Neural crest cell (in vitro differentiated cells): Measurements from ENCODE around the gene ABI3. TPM values are rescaled to one million over a fixed set of nuclear protein-coding genes. Genes with fewer than 3 reads are reported as not detected.
A peak's percentile ranks its signal among the peaks of the same experiment; 100 is the strongest.

Source experiments
- DNase-seq: peaks from one replicate; pipeline ENCODE4 v3.0.0; 2021; ENCODE audit warnings: low read depth, mixed read lengths, low spot score
- H3K27ac Mint-ChIP-seq: one replicate; pipeline ENCODE4 v1.8.0; 2021; ENCODE audit warnings: mild to moderate bottlenecking, mixed read lengths; ENCODE audit not compliant: unreplicated experiment
- H3K27me3 Mint-ChIP-seq: 2 replicates; pipeline ENCODE4 v1.8.0; 2021; ENCODE audit warnings: low read depth, mild to moderate bottlenecking, mixed read lengths
- H3K36me3 Mint-ChIP-seq: 2 replicates; pipeline ENCODE4 v1.8.0; 2021; ENCODE audit warnings: low read depth, mild to moderate bottlenecking, mixed read lengths
- H3K4me1 Mint-ChIP-seq: 2 replicates; pipeline ENCODE4 v1.8.0; 2021; ENCODE audit warnings: mixed read lengths
- H3K4me3 Mint-ChIP-seq: one replicate; pipeline ENCODE4 v1.8.0; 2021; ENCODE audit warnings: mild to moderate bottlenecking, mixed read lengths
- H3K9me3 Mint-ChIP-seq: 2 replicates; pipeline ENCODE4 v1.8.0; 2021; ENCODE audit warnings: mixed read lengths
- CTCF ChIP-seq: fragments of 200-600 bp; sonication (generic); conservative IDR thresholded peaks from 2 replicates; pipeline ENCODE4 v1.5.0; 2021; ENCODE audit warnings: antibody characterized with exemption, mild to moderate bottlenecking
- total RNA-seq: library from RNA; stranded (reverse); gene quantifications from 2 replicates; pipeline ENCODE4 v1.2.1, GENCODE V29; 2021

The ABI3 gene
- total RNA-seq, 1 donor from 2014 or later: 1.0 TPM

- Mint-ChIP-seq H3K4me3 (no peak overlapping the region), H3K4me1 (no peaks in the 10 kb centered on the region), H3K27me3 (peaks cover 24% of the 10 kb centered on the region), H3K9me3 (no peaks in the 10 kb centered on the region), H3K36me3 (no peaks in the 10 kb centered on the region), H3K27ac (no peak overlapping the region)
- no peak for TF ChIP-seq CTCF
- DNase-seq: no peak
These were observed 7.3 kb downstream of the ABI3 start for GRCh38 chr17:49217651-49218413.

GRCh38 chr17:49218941-49219913 lies 8.7 kb downstream of the ABI3 start:
- peaks cover 38% of the 10 kb centered on the region for H3K27me3 Mint-ChIP-seq

GRCh38 chr17:49219987-49220386 lies 9.5 kb downstream of the ABI3 start:
- Mint-ChIP-seq H3K27ac (no peak overlapping the region), H3K4me1 (peaks cover 7% of the 10 kb centered on the region), H3K36me3 (no peaks in the 10 kb centered on the region), H3K27me3 (peaks cover 44% of the 10 kb centered on the region), H3K4me3 (no peak overlapping the region), H3K9me3 (no peaks in the 10 kb centered on the region)
- no peak for DNase-seq
- TF ChIP-seq CTCF: no peak

More at GRCh38 chr17:49218941-49219913, 8.7 kb downstream of the ABI3 start:
- DNase-seq: no peak
- Mint-ChIP-seq H3K27ac (no peak overlapping the region), H3K4me1 (peaks cover 7% of the 10 kb centered on the region), H3K4me3 (no peak overlapping the region), H3K9me3 (no peaks in the 10 kb centered on the region), H3K36me3 (no peaks in the 10 kb centered on the region)
- no peak for TF ChIP-seq CTCF

- H3K4me1 Mint-ChIP-seq: peaks cover 7% of the 10 kb centered on the region
- no peaks in the 10 kb centered on the region for H3K36me3 Mint-ChIP-seq
- TF ChIP-seq CTCF: no peak
- no peak overlapping the region for H3K27ac Mint-ChIP-seq
- no peaks in the 10 kb centered on the region for H3K9me3 Mint-ChIP-seq
- DNase-seq: no peak
- peaks cover 71% of the 10 kb centered on the region for H3K27me3 Mint-ChIP-seq
- H3K4me3 Mint-ChIP-seq: peak overlapping the region; percentile 47
These were observed 12.6 kb downstream of the ABI3 start for GRCh38 chr17:49223168-49223516.

- Mint-ChIP-seq H3K4me3 (peak overlapping the region; percentile 47), H3K27ac (no peak overlapping the region), H3K36me3 (no peaks in the 10 kb centered on the region), H3K27me3 (peaks cover 71% of the 10 kb centered on the region), H3K9me3 (no peaks in the 10 kb centered on the region), H3K4me1 (peaks cover 7% of the 10 kb centered on the region)
- DNase-seq: peak; percentile 82
- peak; percentile 78 for TF ChIP-seq CTCF
These were observed 13.2 kb downstream of the ABI3 start for GRCh38 chr17:49223517-49224197.
